Inferior parietal cortex (tissue), 1 donor: ENCODE results near the gene SPTLC3.

Source experiments
- DNase-seq: peaks from one replicate; pipeline ENCODE4 v3.0.0-alpha.2; 2016; ENCODE audit errors: extremely low spot score

Gene SPTLC3

DNA sequence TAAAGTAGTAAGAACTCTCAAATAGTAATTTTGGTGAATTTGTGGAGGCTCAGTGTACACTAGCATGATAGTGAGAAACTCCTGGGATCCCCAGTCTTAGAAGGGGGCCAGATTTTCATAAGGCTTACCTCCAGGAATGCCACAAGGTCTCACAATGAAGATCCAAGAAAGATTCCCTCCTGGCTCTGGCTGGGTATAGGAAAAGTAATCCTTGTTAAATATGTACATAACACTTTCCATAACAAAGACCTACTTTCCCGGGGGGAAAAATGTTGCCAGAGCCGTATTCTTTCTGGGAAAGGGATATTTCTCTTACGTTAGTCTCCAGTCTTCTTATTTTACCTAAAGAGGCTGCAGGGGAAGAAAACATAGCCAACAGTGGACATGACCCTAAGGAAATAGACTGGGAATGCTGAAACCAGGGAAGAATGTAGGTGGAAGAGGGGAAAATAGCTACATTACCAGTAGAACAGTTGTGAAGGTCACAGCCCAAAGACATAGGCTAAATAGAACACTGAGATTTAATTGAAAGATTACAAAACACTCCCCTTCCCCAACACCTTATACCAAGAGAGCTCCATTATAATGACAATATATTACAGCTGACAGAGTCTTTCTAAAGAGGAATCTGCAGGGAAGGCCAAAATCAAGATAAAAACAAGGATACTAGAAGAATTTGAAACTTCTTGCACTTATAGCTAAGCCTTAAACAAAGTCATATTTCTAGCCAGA lies 177.4 kb downstream of the SPTLC3 start:
- DNase-seq = no peak

DNA sequence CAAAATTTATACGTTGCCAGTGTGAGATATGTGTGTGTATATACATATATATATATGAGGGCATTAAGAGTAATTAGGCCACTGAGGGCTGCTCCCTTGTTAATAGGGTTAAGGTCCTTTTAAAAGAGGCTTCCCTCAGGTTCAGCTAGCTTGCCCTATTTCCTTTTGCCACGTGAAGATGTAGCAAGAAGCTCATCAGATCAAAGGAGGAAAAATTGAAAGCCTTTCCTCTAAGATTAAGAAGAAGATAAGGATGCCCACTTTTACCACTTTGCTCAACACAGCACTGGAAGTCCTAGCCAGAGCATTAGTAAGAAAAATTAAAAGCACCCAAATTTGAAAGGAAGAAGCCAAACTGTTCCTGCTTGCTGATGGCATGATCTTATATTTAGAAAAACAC lies 179.1 kb downstream of the SPTLC3 start:
- no peak for DNase-seq

GRCh38 chr20:13199279-13199678 lies 190.5 kb downstream of the SPTLC3 start:
- no peak for DNase-seq

GRCh38 chr20:13200767-13201500 lies 192.2 kb downstream of the SPTLC3 start:
- DNase-seq = no peak

GRCh38 chr20:13202565-13202964 lies 193.8 kb downstream of the SPTLC3 start:
- no peak for DNase-seq

- DNase-seq = no peak
Measured at GRCh38 chr20:13205425-13205824, 196.7 kb downstream of the SPTLC3 start.

- no peak for DNase-seq
Measured at GRCh38 chr20:13205848-13206434, 197.2 kb downstream of the SPTLC3 start.

GRCh38 chr20:13207016-13207415 lies 198.2 kb downstream of the SPTLC3 start:
- DNase-seq = no peak

DNA sequence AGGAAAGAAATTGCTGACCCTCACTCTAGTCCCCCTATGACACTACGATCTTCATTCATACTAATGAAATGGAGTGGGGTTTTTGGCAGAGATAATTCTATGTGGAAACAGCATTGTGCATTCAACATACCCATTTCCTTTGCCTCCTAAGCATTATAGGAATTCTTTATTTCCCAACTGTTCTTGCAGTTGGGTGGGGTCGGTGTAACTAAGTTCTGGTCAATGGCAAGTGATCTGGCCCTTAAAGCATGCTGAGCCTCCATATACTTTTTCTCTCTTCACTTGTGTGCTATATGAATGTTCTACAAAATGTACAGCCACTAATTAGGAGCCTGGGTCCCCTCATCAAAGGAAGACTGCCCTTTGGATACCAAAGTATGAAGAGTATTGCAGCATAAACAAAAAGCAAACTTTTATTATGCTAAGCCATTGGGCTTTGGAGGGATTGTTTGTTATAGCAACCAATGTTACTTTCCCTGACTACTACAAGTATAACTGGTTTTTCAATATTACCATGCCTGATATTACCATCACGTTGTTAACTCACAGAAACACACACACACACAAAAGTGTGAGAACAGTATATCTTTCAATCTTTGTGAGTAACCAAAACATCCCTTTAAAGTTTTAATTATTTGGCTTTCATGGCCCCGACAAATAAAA lies 203.3 kb downstream of the SPTLC3 start:
- no peak for DNase-seq

DNA sequence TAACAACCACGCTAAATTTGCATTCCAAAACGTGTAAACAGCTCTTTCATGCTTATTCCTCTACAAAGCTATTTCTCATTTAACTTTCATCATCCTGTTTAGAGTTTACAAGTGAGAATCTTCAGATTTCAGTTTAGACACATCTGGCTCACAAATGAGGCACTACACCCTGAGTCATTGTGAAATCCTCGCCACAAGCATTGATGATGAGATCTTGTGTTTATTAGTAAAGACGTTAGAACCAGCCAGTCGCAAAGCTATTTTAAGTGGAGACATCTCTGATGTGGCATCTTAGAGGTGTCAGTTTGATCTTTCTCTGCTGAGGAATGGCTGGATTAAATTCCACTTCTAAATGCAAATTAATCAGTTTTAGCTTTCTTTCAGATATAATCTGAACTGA lies 204.0 kb downstream of the SPTLC3 start:
- DNase-seq = no peak

- DNase-seq = no peak
Measured at GRCh38 chr20:13213335-13213734, 204.6 kb downstream of the SPTLC3 start.

DNA sequence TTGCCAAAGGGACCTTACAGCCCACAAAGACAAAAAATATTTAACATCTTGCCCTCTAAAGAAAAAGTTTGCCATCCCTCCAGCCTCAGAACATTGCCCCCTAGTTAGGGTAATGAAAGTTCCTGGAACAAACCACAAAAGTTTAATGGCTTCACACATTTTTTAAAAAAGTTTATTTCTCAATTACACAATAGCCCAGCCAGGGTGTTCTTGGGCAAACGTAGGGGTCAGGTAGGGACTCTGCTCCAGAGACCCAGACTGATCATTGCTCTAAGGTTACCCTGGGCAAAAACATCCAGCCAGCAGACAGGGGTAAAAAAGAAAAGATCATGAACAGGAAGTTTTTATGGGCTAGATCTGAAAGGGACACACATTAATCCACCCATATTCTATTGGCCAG lies 207.8 kb downstream of the SPTLC3 start:
- DNase-seq = no peak
